ENCODE results near the gene CAPN5. TPM values are rescaled to one million over a fixed set of nuclear protein-coding genes. Genes with fewer than 3 reads are reported as not detected.

CAPN5 gene
- total and polyA plus RNA-seq, 2 of the 8 experiments (the other 6 are each of a cell fraction or from before 2014, with no cell fraction given), result 21.5 to 22.4 TPM

GRCh38 chr11:77159937-77160495 is 93.2 kb downstream of the CAPN5 start (continued):
- TF ChIP-seq CHD7 (IDR thresholded peaks at IDR 0.05; ENCODE audit: insufficient replicate concordance, low read length) (no peak), MAFK (IDR thresholded peaks at IDR 0.05; ENCODE audit: low read depth, low read length) (no peak), TBP (IDR thresholded peaks at IDR 0.05; ENCODE audit: low read depth, low read length) (no peak), JUND (IDR thresholded peaks at IDR 0.05; ENCODE audit: low read length) (no peak)
